Testis (tissue), 2 donors: ENCODE results near the gene EPB41L4A.

Experiments
- CTCF ChIP-seq, 3 experiments: fragments of 450-650 bp in 2 of 3; fragments of 200-600 bp in 1 of 3; sonication (generic) in 1 of 3; IDR thresholded peaks; one replicate each; pipeline ENCODE4 v1.5.1; 2016 to 2019; ENCODE audit warnings: antibody characterized with exemption in 3 of 3, mild to moderate bottlenecking in 2 of 3, moderate library complexity in 1 of 3
- POLR2A ChIP-seq: fragments of 450-650 bp; IDR thresholded peaks from one replicate; pipeline ENCODE4 v1.6.1; 2017; ENCODE audit warnings: antibody characterized with exemption, mild to moderate bottlenecking, moderate library complexity

GRCh38 chr5:112174959-112175594 lies 244.0 kb downstream of the EPB41L4A start:
- peak; percentile 24 to 62 (median 53) for TF ChIP-seq CTCF (IDR thresholded peaks at IDR 0.05)
- TF ChIP-seq POLR2A, result no peak
